Spleen (tissue), 11 donors: Measurements from ENCODE around the gene EYA2. TPM values are rescaled to one million over a fixed set of nuclear protein-coding genes. Genes with fewer than 3 reads are reported as not detected.

Experiments
- DNase-seq: peaks from one replicate; pipeline ENCODE4 v3.0.0-alpha.2; 2020
- H3K27ac ChIP-seq, 8 donors: fragments of 200-600 bp; sonication (generic) in 7 of 8; 1 replicate in 4 of 8; 2 replicates in 4 of 8; pipeline versions ENCODE4 v1.5.0 to v1.8.0; 2016 to 2021; ENCODE audit warnings: inconsistent platforms in 4 of 8, mild to moderate bottlenecking in 4 of 8, moderate library complexity in 1 of 8
- H3K27me3 ChIP-seq, 7 donors: fragments of 200-600 bp; sonication (generic) in 6 of 7; replicated peaks in 1 of 7; 1 replicate in 4 of 7; 2 replicates in 3 of 7; pipeline versions ENCODE4 v1.5.0 to v1.8.0; 2016 to 2021; ENCODE audit warnings: inconsistent platforms in 3 of 7, mild to moderate bottlenecking in 1 of 7
- H3K36me3 ChIP-seq, 6 donors: fragments of 200-600 bp; sonication (generic) in 5 of 6; 1 replicate in 4 of 6; 2 replicates in 2 of 6; pipeline versions ENCODE4 v1.5.0 to v1.8.0; 2016 to 2021; ENCODE audit warnings: inconsistent platforms in 2 of 6
- H3K4me1 ChIP-seq, 6 donors: fragments of 200-600 bp; sonication (generic) in 5 of 6; 1 replicate in 3 of 6; 2 replicates in 3 of 6; pipeline versions ENCODE4 v1.5.0 to v1.8.0; 2016 to 2021; ENCODE audit warnings: inconsistent platforms in 3 of 6
- H3K4me3 ChIP-seq, 8 donors: fragments of 200-600 bp; sonication (generic) in 7 of 8; 1 replicate in 4 of 8; 2 replicates in 4 of 8; pipeline versions ENCODE4 v1.5.0 to v1.8.0; 2016 to 2021; ENCODE audit warnings: inconsistent platforms in 4 of 8, mild to moderate bottlenecking in 4 of 8, moderate library complexity in 2 of 8
- H3K9me3 ChIP-seq, 8 donors: fragments of 200-600 bp; sonication (generic) in 7 of 8; 1 replicate in 4 of 8; 2 replicates in 4 of 8; pipeline versions ENCODE4 v1.5.0 to v1.8.0; 2016 to 2021; ENCODE audit warnings: inconsistent platforms in 4 of 8
- CTCF ChIP-seq, 11 experiments: fragments of 200-600 bp in 7 of 11; fragments of 450-650 bp in 4 of 11; sonication (generic) in 4 of 11; IDR thresholded peaks in 8 of 11; conservative IDR thresholded peaks in 3 of 11; 1 replicate in 7 of 11; 2 replicates in 4 of 11; pipeline versions ENCODE4 v1.4.0 to v1.8.0; 2016 to 2021; ENCODE audit warnings: antibody characterized with exemption in 11 of 11, inconsistent platforms in 4 of 11, mild to moderate bottlenecking in 1 of 11
- POLR2A ChIP-seq, 3 donors: fragments of 450-650 bp; IDR thresholded peaks; one replicate each; pipeline ENCODE4 v1.5.1; 2017; ENCODE audit warnings: antibody characterized with exemption in 3 of 3, mild to moderate bottlenecking in 1 of 3
- POLR2AphosphoS5 ChIP-seq, 3 donors: sonication (generic); formaldehyde crosslinking; IDR thresholded peaks; one replicate each; pipeline ENCODE4 v1.5.1; 2017; ENCODE audit warnings: antibody characterized with exemption in 3 of 3
- WGBS, 5 donors: extraction: QIAGEN DNeasy Blood & Tissue Kit in 3 of 5; methylation state at CpG; one replicate each; pipeline versions ENCODE4 v1.1.5 to v1.1.7; 2013 to 2018; 5-methylcytosine and 5-hydroxymethylcytosine counted together
- intact Hi-C: fragments of 100-400 bp; cut with DNase I; formaldehyde crosslinking; loops from one replicate; pipeline ENCODE4 v1.15.0; 2023; ENCODE audit warnings: low total_unique reads
- polyA plus RNA-seq, 3 donors: library from polyadenylated mRNA; stranded (reverse); fragments of 200-250 nt; gene quantifications; one replicate each; pipeline ENCODE4 v1.2.1, GENCODE V29; 2013
- total RNA-seq, 7 donors: library from RNA; depleted of rRNA in 3 of 7; stranded (reverse); fragments of >200 nt in 3 of 7; fragmentation: NEBNext Ultra II Directional in 4 of 7; extraction: Animal tissue kit (Norgen Biotek cat#: 25700) in 4 of 7; gene quantifications; one replicate each; pipeline versions ENCODE4 v1.1.0 to v1.2.1, GENCODE V29; 2016 to 2021
- donor health status: healthy with polysubstance abuse.
- donor health status: DM: no; HTN: no; CAD: no; lungs with moderate emphysema.
- donor health status: DM: no; HTN: no; CAD: no.
- donor health status: Bipolar disorder and iron deficiency.
- donor health status: healthy.
- donor health status: DM: no; HTN: no; CAD: no.
- donor health status: DM: yes; HTN: yes; CAD: no.

Gene EYA2
- total and polyA plus RNA-seq, 10 donors: 0.26 to 0.76 (median 0.51) TPM; not detected in 1

GRCh38 chr20:46991168-46991567 is 96.5 kb downstream of the EYA2 start:
- Histone ChIP-seq H3K27me3 (peaks cover 0 to 40% (median 0%) of the 10 kb centered on the region in 7 donors), H3K4me3 (no peak overlapping the region), H3K9me3 (no peaks in the 10 kb centered on the region), H3K27ac (no peak overlapping the region), H3K36me3 (no peaks in the 10 kb centered on the region), H3K4me1 (peaks cover 0 to 10% (median 0%) of the 10 kb centered on the region in 6 donors)
- peak; percentile 1 for DNase-seq
- TF ChIP-seq POLR2AphosphoS5 (IDR thresholded peaks at IDR 0.05): no peak
- no peak for TF ChIP-seq CTCF (IDR thresholded peaks at IDR 0.05 in 8 of 11, conservative IDR thresholded peaks at IDR 0.05 in 3 of 11)
- TF ChIP-seq POLR2A (IDR thresholded peaks at IDR 0.05): no peak
- intact Hi-C loops: no loop called here
- WGBS, 5 donors: 65 to 91% (median 90%) methylated on average over 3 of the region's 3 CpGs

- WGBS, 5 donors: 79 to 86% (median 84%) methylated on average over 11 to 12 of the region's 12 CpGs
- H3K36me3 ChIP-seq: no peaks in the 10 kb centered on the region
- no peak overlapping the region for H3K27ac ChIP-seq
- no peak overlapping the region for H3K4me3 ChIP-seq
- peak; percentile 4 for DNase-seq
- H3K27me3 ChIP-seq: peaks cover 0 to 40% (median 0%) of the 10 kb centered on the region in 7 donors
- peaks cover 0 to 10% (median 0%) of the 10 kb centered on the region in 6 donors for H3K4me1 ChIP-seq
- intact Hi-C loops: no loop called here
- TF ChIP-seq POLR2AphosphoS5 (IDR thresholded peaks at IDR 0.05): no peak
- no peak for TF ChIP-seq CTCF (IDR thresholded peaks at IDR 0.05 in 8 of 11, conservative IDR thresholded peaks at IDR 0.05 in 3 of 11)
- TF ChIP-seq POLR2A (IDR thresholded peaks at IDR 0.05): no peak
- H3K9me3 ChIP-seq: no peaks in the 10 kb centered on the region
These were observed 97.4 kb downstream of the EYA2 start for GRCh38 chr20:46991880-46992639.

- WGBS, 5 donors: 50 to 88% (median 80%) methylated on average over 2 of the region's 2 CpGs
- H3K36me3 ChIP-seq: no peaks in the 10 kb centered on the region
- no peak for TF ChIP-seq CTCF (IDR thresholded peaks at IDR 0.05 in 8 of 11, conservative IDR thresholded peaks at IDR 0.05 in 3 of 11)
- no peak for TF ChIP-seq POLR2A (IDR thresholded peaks at IDR 0.05)
- TF ChIP-seq POLR2AphosphoS5 (IDR thresholded peaks at IDR 0.05): no peak
- H3K27ac ChIP-seq: no peak overlapping the region
- intact Hi-C loops: no loop called here
- DNase-seq: peak; percentile 19
- no peaks in the 10 kb centered on the region for H3K9me3 ChIP-seq
- peaks cover 0 to 10% (median 0%) of the 10 kb centered on the region in 6 donors for H3K4me1 ChIP-seq
- no peak overlapping the region for H3K4me3 ChIP-seq
- peaks cover 0 to 40% (median 0%) of the 10 kb centered on the region in 7 donors for H3K27me3 ChIP-seq
These were observed 98.0 kb downstream of the EYA2 start for GRCh38 chr20:46992640-46993035.

GRCh38 chr20:46993465-46994095 is 98.9 kb downstream of the EYA2 start:
- Histone ChIP-seq H3K27me3 (peaks cover 0 to 40% (median 0%) of the 10 kb centered on the region in 7 donors), H3K4me3 (no peak overlapping the region), H3K36me3 (no peaks in the 10 kb centered on the region), H3K27ac (no peak overlapping the region), H3K4me1 (peaks cover 0 to 10% (median 0%) of the 10 kb centered on the region in 6 donors), H3K9me3 (no peaks in the 10 kb centered on the region)
- WGBS, 5 donors: 71 to 82% (median 74%) methylated on average over 4 of the region's 4 CpGs
- DNase-seq: peak; percentile 2
- no peak for TF ChIP-seq POLR2AphosphoS5 (IDR thresholded peaks at IDR 0.05)
- no peak for TF ChIP-seq CTCF (IDR thresholded peaks at IDR 0.05 in 8 of 11, conservative IDR thresholded peaks at IDR 0.05 in 3 of 11)
- TF ChIP-seq POLR2A (IDR thresholded peaks at IDR 0.05): no peak
- intact Hi-C loops: no loop called here
